Measurements from ENCODE around the gene HOXA13. TPM values are rescaled to one million over a fixed set of nuclear protein-coding genes. Genes with fewer than 3 reads are reported as not detected.

The HOXA13 gene
- total and polyA plus RNA-seq, 2 donors (not counting 1 experiment from before 2014, with no cell fraction given), result not detected

GRCh38 chr7:27198871-27199801 lies 755 bp downstream of the HOXA13 start:
- no peak for ATAC-seq (ENCODE audit: low read depth)
- TF ChIP-seq CTCF (IDR thresholded peaks at IDR 0.05), result no peak
- peak; percentile 83 for TF ChIP-seq EZH2 (IDR thresholded peaks at IDR 0.05; ENCODE audit: borderline replicate concordance, insufficient read depth, low read depth, low read length, poor library complexity, severe bottlenecking)
- H3K4me1 ChIP-seq (ENCODE audit: control insufficient read depth in 2 of 2, insufficient read depth in 2 of 2, low read length in 2 of 2), result peaks cover 38 to 67% of the 10 kb centered on the region in 2 donors
- no peaks in the 10 kb centered on the region for H4K20me1 ChIP-seq (ENCODE audit: control insufficient read depth, insufficient read depth, low read length, poor library complexity, severe bottlenecking)
- peaks cover 0 to 45% (median 2%) of the 10 kb centered on the region in 3 donors for H3K9me3 ChIP-seq (ENCODE audit: control extremely low read depth in 1 of 3, control insufficient read depth in 2 of 3, insufficient read depth in 1 of 3, low read length in 2 of 3)
- peaks cover 81% of the 10 kb centered on the region for H3K27me3 Mint-ChIP-seq
- H3K4me2 ChIP-seq (replicated peaks; ENCODE audit: low read depth, low read length, poor library complexity, severe bottlenecking), result peak overlapping the region; percentile 78
- peak overlapping the region; percentile 53 for H3K27ac Mint-ChIP-seq
- POLR2A ChIA-PET, result no interaction called here
- no peak overlapping the region for H3K4me3 ChIP-seq (ENCODE audit: control extremely low read depth in 1 of 5, extremely low read depth in 1 of 5, insufficient read depth in 1 of 5, low read depth in 2 of 5, low read length in 4 of 5)
- CTCF ChIA-PET, result interaction anchor here (0.5 to 2.5 kb wide), 13 partner anchors 9 to 1347 kb away, joined by 3 to 11 read pairs (median 4); partner anchors contain the start of genes HOXA11 and HOXA6
- H3K9me3 Mint-ChIP-seq (ENCODE audit: insufficient read depth), result no peaks in the 10 kb centered on the region
- peak; percentile 49 for DNase-seq
- H3K36me3 ChIP-seq (replicated peaks in 1 of 2; ENCODE audit: control extremely low read depth in 1 of 2, control insufficient read depth in 1 of 2, extremely low read depth in 1 of 2, insufficient read depth in 2 of 2, low read length in 1 of 2), result no peaks in the 10 kb centered on the region
- no peak overlapping the region for H3K9ac ChIP-seq (ENCODE audit: low read length)
- H3K27me3 ChIP-seq (replicated peaks in 1 of 4; ENCODE audit: control extremely low read depth in 1 of 4, control insufficient read depth in 3 of 4, insufficient read depth in 4 of 4, low read length in 3 of 4), result peaks cover 5 to 84% (median 84%) of the 10 kb centered on the region in 4 experiments
- intact Hi-C loops (cut with micrococcal nuclease), result loop anchor here (5.0 to 10.0 kb wide), 2 partner anchors 43 to 406 kb away; partner anchors contain the start of gene EVX1
- H3K4me1 Mint-ChIP-seq, result peaks cover 39% of the 10 kb centered on the region
- H3K79me2 ChIP-seq (ENCODE audit: control insufficient read depth, insufficient read depth, low read length), result no peaks in the 10 kb centered on the region
- H2AFZ ChIP-seq (ENCODE audit: insufficient read depth, low read depth, low read length, poor library complexity, severe bottlenecking), result no peak overlapping the region
- H3K4me3 Mint-ChIP-seq, result peak overlapping the region; percentile 68
- H3K27ac ChIP-seq (ENCODE audit: low read length in 2 of 2), result no peak overlapping the region
- 5% methylated on average over 92 of the region's 93 CpGs for WGBS (ENCODE audit: insufficient coverage)
